Ascending aorta (tissue), 2 donors: ENCODE results near the gene FPGS. TPM values are rescaled to one million over a fixed set of nuclear protein-coding genes. Genes with fewer than 3 reads are reported as not detected.

ENCODE experiments used
- DNase-seq, 2 donors: peaks; one replicate each; pipeline ENCODE4 v3.0.0-alpha.2; 2019; ENCODE audit warnings: low spot score in 2 of 2
- H3K27ac ChIP-seq, 2 donors: fragments of 200-600 bp; sonication (generic); one replicate each; pipeline ENCODE4 v1.5.1; 2016 to 2017; ENCODE audit warnings: mild to moderate bottlenecking in 1 of 2
- H3K27me3 ChIP-seq: fragments of 200-600 bp; sonication (generic); one replicate; pipeline ENCODE4 v1.5.1; 2017
- H3K36me3 ChIP-seq, 2 donors: fragments of 200-600 bp; sonication (generic); one replicate each; pipeline ENCODE4 v1.5.1; 2016
- H3K4me1 ChIP-seq, 2 donors: fragments of 200-600 bp; sonication (generic); one replicate each; pipeline ENCODE4 v1.5.1; 2016 to 2017; ENCODE audit warnings: mild to moderate bottlenecking in 1 of 2
- H3K4me3 ChIP-seq, 2 donors: fragments of 200-600 bp; sonication (generic); one replicate each; pipeline ENCODE4 v1.5.1; 2016 to 2017; ENCODE audit warnings: mild to moderate bottlenecking in 1 of 2
- H3K9me3 ChIP-seq, 2 donors: fragments of 200-600 bp; sonication (generic); one replicate each; pipeline ENCODE4 v1.5.1; 2016
- CTCF ChIP-seq, 3 experiments: fragments of 200-600 bp in 2 of 3; fragments of 450-650 bp in 1 of 3; sonication (generic) in 2 of 3; IDR thresholded peaks; one replicate each; pipeline ENCODE4 v1.5.1; 2016 to 2019; ENCODE audit warnings: antibody characterized with exemption in 3 of 3, mild to moderate bottlenecking in 1 of 3, moderate library complexity in 1 of 3
- intact Hi-C: fragments of 100-400 bp; cut with DNase I; formaldehyde crosslinking; loops from one replicate; pipeline ENCODE4 v1.15.1; 2023
- total RNA-seq: library from RNA; depleted of rRNA; stranded (reverse); fragments of >200 nt; gene quantifications from one replicate; pipeline ENCODE4 v1.1.0, GENCODE V29; 2016

FPGS gene
- total RNA-seq, 1 donor from 2014 or later: 286 TPM

- peaks cover 21 to 31% of the 10 kb centered on the region in 2 donors for H3K4me1 ChIP-seq
- no peaks in the 10 kb centered on the region for H3K27me3 ChIP-seq
- peak overlapping the region; percentile 73 to 83 for H3K4me3 ChIP-seq
- TF ChIP-seq CTCF (IDR thresholded peaks at IDR 0.05): peak in 1 of 3 experiments; percentile 30
- peak overlapping the region; percentile 92 to 99 for H3K27ac ChIP-seq
- no peak for DNase-seq
- intact Hi-C loops: loop anchor here (1.0 to 5.0 kb wide), 4 partner anchors 16 to 115 kb away; partner anchors contain the start of genes CDK9 and ST6GALNAC4
- no peaks in the 10 kb centered on the region for H3K9me3 ChIP-seq
- peaks cover 7 to 23% of the 10 kb centered on the region in 2 donors for H3K36me3 ChIP-seq
These were observed 617 bp upstream of the FPGS start for GRCh38 chr9:127801955-127802575.

- Histone ChIP-seq H3K27me3 (no peaks in the 10 kb centered on the region), H3K4me3 (peak overlapping the region; percentile 73 to 83), H3K9me3 (no peaks in the 10 kb centered on the region), H3K27ac (peak overlapping the region; percentile 92 to 99), H3K4me1 (peaks cover 21 to 31% of the 10 kb centered on the region in 2 donors), H3K36me3 (peaks cover 23 to 39% of the 10 kb centered on the region in 2 donors)
- no peak for TF ChIP-seq CTCF (IDR thresholded peaks at IDR 0.05)
- DNase-seq: peak in 1 of 2 donors; percentile 88
- intact Hi-C loops: loop anchor here (2.0 to 5.0 kb wide), 3 partner anchors 29 to 113 kb away; partner anchors contain the start of gene ST6GALNAC4
These were observed 1.0 kb downstream of the FPGS start for GRCh38 chr9:127803507-127804352.

GRCh38 chr9:127805620-127806019 lies 2.9 kb downstream of the FPGS start:
- intact Hi-C loops: no loop called here
- Histone ChIP-seq H3K9me3 (no peaks in the 10 kb centered on the region), H3K27me3 (no peaks in the 10 kb centered on the region), H3K4me3 (no peak overlapping the region), H3K4me1 (peaks cover 21 to 31% of the 10 kb centered on the region in 2 donors), H3K27ac (no peak overlapping the region), H3K36me3 (peaks cover 28 to 55% of the 10 kb centered on the region in 2 donors)
- no peak for DNase-seq
- TF ChIP-seq CTCF (IDR thresholded peaks at IDR 0.05): peak in 1 of 3 experiments; percentile 11

GRCh38 chr9:127806871-127807270 lies 4.2 kb downstream of the FPGS start:
- no peak for DNase-seq
- Histone ChIP-seq H3K9me3 (no peaks in the 10 kb centered on the region), H3K4me3 (no peak overlapping the region), H3K27ac (no peak overlapping the region), H3K27me3 (no peaks in the 10 kb centered on the region), H3K4me1 (peaks cover 21 to 28% of the 10 kb centered on the region in 2 donors), H3K36me3 (peaks cover 30 to 67% of the 10 kb centered on the region in 2 donors)
- no peak for TF ChIP-seq CTCF (IDR thresholded peaks at IDR 0.05)
- intact Hi-C loops: no loop called here

GRCh38 chr9:127808347-127809001 lies 5.8 kb downstream of the FPGS start:
- Histone ChIP-seq H3K4me1 (peaks cover 17 to 22% of the 10 kb centered on the region in 2 donors), H3K9me3 (no peaks in the 10 kb centered on the region), H3K27me3 (no peaks in the 10 kb centered on the region), H3K4me3 (no peak overlapping the region), H3K36me3 (peaks cover 45 to 83% of the 10 kb centered on the region in 2 donors), H3K27ac (no peak overlapping the region)
- no peak for DNase-seq
- no peak for TF ChIP-seq CTCF (IDR thresholded peaks at IDR 0.05)
- intact Hi-C loops: no loop called here
